Prostate gland (tissue), 2 donors: ENCODE data around the gene PDE10A.

Source experiments
- POLR2AphosphoS5 ChIP-seq: sonication (generic); formaldehyde crosslinking; IDR thresholded peaks from one replicate; pipeline ENCODE4 v1.6.1; 2017; ENCODE audit warnings: antibody characterized with exemption
- TF ChIP-seq, protein P1 (sequence below), 4 experiments: fragments of 200-600 bp in 2 of 4; fragments of 450-650 bp in 2 of 4; sonication (generic) in 2 of 4; IDR thresholded peaks; 1 replicate in 3 of 4; 2 replicates in 1 of 4; pipeline ENCODE4 v1.5.1; 2016 to 2019; ENCODE audit warnings: antibody characterized with exemption in 4 of 4, mild to moderate bottlenecking in 2 of 4, moderate library complexity in 2 of 4

DNA sequence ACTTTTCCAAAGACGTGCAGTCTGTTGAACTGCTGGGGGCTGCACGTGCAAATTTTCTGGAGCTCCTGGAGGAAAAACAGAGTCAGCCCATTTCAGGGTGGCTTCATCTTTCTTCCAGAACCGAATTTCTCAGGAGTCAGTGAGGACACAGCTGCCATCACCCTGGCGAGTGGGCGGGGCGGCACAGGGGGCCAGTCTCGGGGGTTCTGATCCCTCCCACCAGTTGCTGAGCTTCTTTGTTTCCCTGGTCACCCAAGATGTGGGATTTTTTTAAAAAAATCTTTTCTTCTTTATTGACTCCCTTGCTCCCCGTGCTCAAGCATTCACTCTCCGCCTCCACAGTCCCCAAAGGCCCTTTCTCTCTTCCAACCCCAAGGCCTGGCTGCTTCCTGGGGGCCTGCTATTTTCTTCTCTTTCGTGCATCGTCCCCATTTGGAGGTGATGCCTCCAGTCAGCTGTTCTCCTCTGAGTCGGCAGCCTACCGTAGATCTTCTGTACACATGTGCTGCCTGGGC, 362.6 kb downstream of the PDE10A start:
- TF ChIP-seq, protein P1, sequence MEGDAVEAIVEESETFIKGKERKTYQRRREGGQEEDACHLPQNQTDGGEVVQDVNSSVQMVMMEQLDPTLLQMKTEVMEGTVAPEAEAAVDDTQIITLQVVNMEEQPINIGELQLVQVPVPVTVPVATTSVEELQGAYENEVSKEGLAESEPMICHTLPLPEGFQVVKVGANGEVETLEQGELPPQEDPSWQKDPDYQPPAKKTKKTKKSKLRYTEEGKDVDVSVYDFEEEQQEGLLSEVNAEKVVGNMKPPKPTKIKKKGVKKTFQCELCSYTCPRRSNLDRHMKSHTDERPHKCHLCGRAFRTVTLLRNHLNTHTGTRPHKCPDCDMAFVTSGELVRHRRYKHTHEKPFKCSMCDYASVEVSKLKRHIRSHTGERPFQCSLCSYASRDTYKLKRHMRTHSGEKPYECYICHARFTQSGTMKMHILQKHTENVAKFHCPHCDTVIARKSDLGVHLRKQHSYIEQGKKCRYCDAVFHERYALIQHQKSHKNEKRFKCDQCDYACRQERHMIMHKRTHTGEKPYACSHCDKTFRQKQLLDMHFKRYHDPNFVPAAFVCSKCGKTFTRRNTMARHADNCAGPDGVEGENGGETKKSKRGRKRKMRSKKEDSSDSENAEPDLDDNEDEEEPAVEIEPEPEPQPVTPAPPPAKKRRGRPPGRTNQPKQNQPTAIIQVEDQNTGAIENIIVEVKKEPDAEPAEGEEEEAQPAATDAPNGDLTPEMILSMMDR (IDR thresholded peaks at IDR 0.05), result no peak
- no peak for TF ChIP-seq POLR2AphosphoS5
